Measurements from ENCODE around the gene PDE7B. TPM values are rescaled to one million over a fixed set of nuclear protein-coding genes. Genes with fewer than 3 reads are reported as not detected.

The PDE7B gene
- total RNA-seq, 2 experiments from 2014 or later = 0.58 to 0.68 TPM

- ChIA-PET POLR2A (interaction anchor here (0.5 kb wide), 1 partner anchor 234 kb away, joined by 3 read pairs; no protein-coding TSS in a partner anchor), CTCF (no interaction called here)
- no peak for TF ChIP-seq CTCF (IDR thresholded peaks at IDR 0.05)
- Mint-ChIP-seq H3K36me3 (ENCODE audit: low read depth) (no peaks in the 10 kb centered on the region), H3K27ac (no peak overlapping the region), H3K27me3 (no peaks in the 10 kb centered on the region), H3K4me1 (ENCODE audit: low read depth) (no peaks in the 10 kb centered on the region), H3K9me3 (no peaks in the 10 kb centered on the region), H3K4me3 (no peak overlapping the region)
- no peak for ATAC-seq
- DNase-seq = no peak
- intact Hi-C loops (cut with micrococcal nuclease) = no loop called here
Observed at GRCh38 chr6:135890876-135891275, 39.4 kb downstream of the PDE7B start.

GRCh38 chr6:135891710-135892109, 40.2 kb downstream of the PDE7B start:
- no peak for ATAC-seq
- POLR2A ChIA-PET = no interaction called here
- DNase-seq = no peak
- Mint-ChIP-seq H3K4me3 (no peak overlapping the region), H3K36me3 (ENCODE audit: low read depth) (no peaks in the 10 kb centered on the region), H3K4me1 (ENCODE audit: low read depth) (peaks cover 3% of the 10 kb centered on the region), H3K27ac (no peak overlapping the region), H3K9me3 (no peaks in the 10 kb centered on the region), H3K27me3 (no peaks in the 10 kb centered on the region)
- no peak for TF ChIP-seq CTCF (IDR thresholded peaks at IDR 0.05)
- intact Hi-C loops (cut with micrococcal nuclease) = no loop called here
- CTCF ChIA-PET = interaction anchor here (1.2 to 1.7 kb wide), 2 partner anchors 9 to 335 kb away, joined by 3 to 8 read pairs; no protein-coding TSS in a partner anchor

GRCh38 chr6:135895231-135895911, 43.9 kb downstream of the PDE7B start:
- Mint-ChIP-seq H3K27ac (no peak overlapping the region), H3K4me3 (no peak overlapping the region), H3K9me3 (peaks cover 2% of the 10 kb centered on the region), H3K27me3 (no peaks in the 10 kb centered on the region), H3K4me1 (ENCODE audit: low read depth) (peaks cover 13% of the 10 kb centered on the region), H3K36me3 (ENCODE audit: low read depth) (peaks cover 3% of the 10 kb centered on the region)
- ChIA-PET POLR2A (interaction anchor here (1.0 kb wide), 1 partner anchor 11 kb away, joined by 4 read pairs; no protein-coding TSS in a partner anchor), CTCF (interaction anchor here (1.0 to 1.6 kb wide), 2 partner anchors 12 to 14 kb away, joined by 5 to 6 read pairs; no protein-coding TSS in a partner anchor)
- ATAC-seq = no peak
- TF ChIP-seq CTCF (IDR thresholded peaks at IDR 0.05) = no peak
- intact Hi-C loops (cut with micrococcal nuclease) = no loop called here
- DNase-seq = no peak

GRCh38 chr6:135897087-135897486, 45.6 kb downstream of the PDE7B start:
- Mint-ChIP-seq H3K9me3 (peaks cover 2% of the 10 kb centered on the region), H3K27me3 (no peaks in the 10 kb centered on the region), H3K36me3 (ENCODE audit: low read depth) (peaks cover 3% of the 10 kb centered on the region), H3K27ac (no peak overlapping the region), H3K4me1 (ENCODE audit: low read depth) (peaks cover 20% of the 10 kb centered on the region), H3K4me3 (no peak overlapping the region)
- POLR2A ChIA-PET = interaction anchor here (0.6 to 1.6 kb wide), 2 partner anchors 16 to 183 kb away, joined by 3 to 4 read pairs; no protein-coding TSS in a partner anchor
- no peak for TF ChIP-seq CTCF (IDR thresholded peaks at IDR 0.05)
- intact Hi-C loops (cut with micrococcal nuclease) = no loop called here
- CTCF ChIA-PET = interaction anchor here (1.6 kb wide), 2 partner anchors 13 to 14 kb away, joined by 5 to 9 read pairs; no protein-coding TSS in a partner anchor
- ATAC-seq = peak; percentile 7
- no peak for DNase-seq
